B cell (primary cell): ENCODE data around the gene CUBN. TPM values are rescaled to one million over a fixed set of nuclear protein-coding genes. Genes with fewer than 3 reads are reported as not detected.

ENCODE experiments used
- ATAC-seq: fragments of 200-7000 bp; cut with Tn5 transposase; one replicate; pipeline ENCODE4 v1.10.0; 2021; ENCODE audit warnings: low read depth, mild to moderate bottlenecking, moderate number of reproducible peaks, moderate library complexity
- CTCF ChIA-PET: fragments of 350-600 bp; sonication (Branson Sonifier 250); formaldehyde crosslinking; loops from one replicate; lab custom pipeline; 2021; ENCODE audit warnings: antibody characterized with exemption, inconsistent platforms; lab: Charles Lee
- POLR2A ChIA-PET: fragments of 350-600 bp; sonication (Branson Sonifier 250); formaldehyde crosslinking; loops from one replicate; lab custom pipeline; 2021; ENCODE audit warnings: antibody characterized with exemption; lab: Charles Lee
- DNase-seq: peaks from one replicate; pipeline ENCODE4 v3.0.0; 2013
- H2AFZ ChIP-seq: 2 replicates; pipeline ENCODE4 v1.6.1; 2012; ENCODE audit warnings: mild to moderate bottlenecking, low read depth, low read length; ENCODE audit not compliant: insufficient read depth, poor library complexity, severe bottlenecking
- H3K27ac ChIP-seq, 2 donors: 1 replicate in 1 of 2; 2 replicates in 1 of 2; pipeline ENCODE4 v1.5.1; 2012 to 2013; ENCODE audit warnings: low read length in 2 of 2, mild to moderate bottlenecking in 2 of 2, moderate library complexity in 1 of 2
- H3K27me3 ChIP-seq, 4 experiments: fragments of 200-600 bp in 1 of 4; sonication (generic) in 1 of 4; replicated peaks in 1 of 4; 1 replicate in 2 of 4; 2 replicates in 2 of 4; pipeline versions ENCODE4 v1.6.1 to v1.7.0; 2013 to 2016; ENCODE audit warnings: low read length in 3 of 4, mild to moderate bottlenecking in 2 of 4, mixed read lengths in 1 of 4, moderate library complexity in 1 of 4; ENCODE audit not compliant: insufficient read depth in 4 of 4, control insufficient read depth in 3 of 4; ENCODE audit errors: control extremely low read depth in 1 of 4
- H3K36me3 ChIP-seq, 2 experiments: replicated peaks in 1 of 2; 1 replicate in 1 of 2; 2 replicates in 1 of 2; pipeline versions ENCODE4 v1.6.1 to v1.7.1; 2013; ENCODE audit warnings: low read length in 1 of 2; ENCODE audit not compliant: insufficient read depth in 2 of 2, control insufficient read depth in 1 of 2; ENCODE audit errors: control extremely low read depth in 1 of 2, extremely low read depth in 1 of 2
- H3K4me1 ChIP-seq, 2 donors: fragments of 200-600 bp in 1 of 2; sonication (generic) in 1 of 2; 1 replicate in 1 of 2; 2 replicates in 1 of 2; pipeline versions ENCODE4 v1.5.1 to v1.6.1; 2013 to 2017; ENCODE audit warnings: low read length in 2 of 2; ENCODE audit not compliant: control insufficient read depth in 2 of 2, insufficient read depth in 2 of 2
- H3K4me2 ChIP-seq: replicated peaks from 2 replicates; pipeline ENCODE3; 2012; ENCODE audit warnings: mild to moderate bottlenecking, low read depth, low read length; ENCODE audit not compliant: poor library complexity, severe bottlenecking
- H3K4me3 ChIP-seq, 5 experiments: fragments of 200-600 bp in 1 of 5; sonication (generic) in 1 of 5; 1 replicate in 3 of 5; 2 replicates in 2 of 5; pipeline versions ENCODE4 v1.5.1 to v1.7.0; 2011 to 2016; ENCODE audit warnings: low read length in 4 of 5, mild to moderate bottlenecking in 4 of 5, low read depth in 2 of 5, control low read depth in 1 of 5, moderate library complexity in 1 of 5; ENCODE audit not compliant: insufficient read depth in 1 of 5; ENCODE audit errors: control extremely low read depth in 1 of 5, extremely low read depth in 1 of 5
- H3K79me2 ChIP-seq: fragments of 200-600 bp; sonication (generic); one replicate; pipeline ENCODE4 v1.6.0; 2016; ENCODE audit warnings: low read length; ENCODE audit not compliant: control insufficient read depth, insufficient read depth
- H3K9ac ChIP-seq: fragments of 200-600 bp; sonication (generic); 2 replicates; pipeline ENCODE4 v1.6.1; 2017; ENCODE audit warnings: mild to moderate bottlenecking, low read length, moderate library complexity
- H3K9me3 ChIP-seq, 3 donors: one replicate each; pipeline versions ENCODE4 v1.6.1 to v1.7.1; 2013; ENCODE audit warnings: low read length in 2 of 3; ENCODE audit not compliant: control insufficient read depth in 2 of 3, insufficient read depth in 1 of 3; ENCODE audit errors: control extremely low read depth in 1 of 3
- H4K20me1 ChIP-seq: 2 replicates; pipeline ENCODE4 v1.6.0; 2012; ENCODE audit warnings: mild to moderate bottlenecking, low read length; ENCODE audit not compliant: insufficient read depth, control insufficient read depth, poor library complexity, severe bottlenecking
- H3K27ac Mint-ChIP-seq: one replicate; pipeline ENCODE4 v1.8.0; 2021; ENCODE audit warnings: mixed read lengths
- H3K27me3 Mint-ChIP-seq: one replicate; pipeline ENCODE4 v1.8.0; 2021; ENCODE audit warnings: mixed read lengths
- H3K4me1 Mint-ChIP-seq: one replicate; pipeline ENCODE4 v1.8.0; 2021; ENCODE audit warnings: mixed read lengths
- H3K4me3 Mint-ChIP-seq: one replicate; pipeline ENCODE4 v1.8.0; 2021; ENCODE audit warnings: mixed read lengths
- H3K9me3 Mint-ChIP-seq: one replicate; pipeline ENCODE4 v1.8.0; 2022; ENCODE audit warnings: mixed read lengths; ENCODE audit not compliant: insufficient read depth
- EZH2 ChIP-seq: IDR thresholded peaks from 2 replicates; pipeline ENCODE4 v1.6.1; 2012; ENCODE audit warnings: borderline replicate concordance, low read depth, mild to moderate bottlenecking, moderate library complexity, low read length; ENCODE audit not compliant: insufficient read depth, poor library complexity, severe bottlenecking
- WGBS: methylation state at CpG from one replicate; pipeline ENCODE4 v1.1.5; 2013; ENCODE audit warnings: missing lambda C conversion rate; ENCODE audit not compliant: insufficient coverage; 5-methylcytosine and 5-hydroxymethylcytosine counted together
- intact Hi-C: fragments of 100-400 bp; cut with micrococcal nuclease; formaldehyde crosslinking; loops from one replicate; pipeline ENCODE4 v1.10.0; 2022
- polyA plus RNA-seq: library from polyadenylated mRNA; depleted of rRNA; stranded (reverse); fragments of >200 nt; gene quantifications from 2 replicates; pipeline ENCODE4 v1.2.3, GENCODE V29; 2012
- total RNA-seq, 2 donors: library from RNA; stranded (reverse); fragments of 120-200 nt in 1 of 2; gene quantifications; 1 replicate in 1 of 2; 2 replicates in 1 of 2; pipeline versions ENCODE4 v1.2.3 to v1.2.4, GENCODE V29; 2013 to 2022
- TF ChIP-seq, protein P1 (sequence below): fragments of 200-600 bp; IDR thresholded peaks from one replicate; pipeline ENCODE4 v1.8.0; 2022; ENCODE audit warnings: antibody characterized with exemption, mild to moderate bottlenecking

CUBN gene
- total and polyA plus RNA-seq, 2 donors (not counting 1 experiment from before 2014, with no cell fraction given): 4.2 to 5.7 TPM

DNA sequence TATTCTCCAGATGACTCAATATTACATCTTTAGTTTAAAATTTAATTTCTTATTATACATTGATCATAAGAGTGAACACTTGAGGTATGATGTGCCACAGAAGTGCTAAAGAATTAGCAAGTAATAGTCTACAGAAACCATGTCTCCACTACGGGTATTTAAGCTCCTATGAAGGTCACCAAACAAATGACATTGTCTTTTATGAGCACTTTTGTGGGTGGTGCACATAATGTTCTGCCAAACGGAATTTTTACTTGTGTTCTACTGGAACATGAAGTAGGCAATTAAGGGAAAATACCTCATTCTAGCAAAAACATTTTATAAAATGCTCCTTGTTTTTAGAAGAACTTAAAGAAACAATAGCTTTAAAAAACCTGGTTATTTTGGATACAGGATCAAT is 27.4 kb upstream of the CUBN start:
- Histone ChIP-seq H2AFZ (no peak overlapping the region), H3K9me3 (no peaks in the 10 kb centered on the region), H3K4me3 (no peak overlapping the region), H3K9ac (no peak overlapping the region), H4K20me1 (no peaks in the 10 kb centered on the region), H3K79me2 (no peaks in the 10 kb centered on the region), H3K27ac (no peak overlapping the region), H3K36me3 (peaks cover 0 to 6% of the 10 kb centered on the region in 2 experiments), H3K4me1 (no peaks in the 10 kb centered on the region), H3K27me3 (no peaks in the 10 kb centered on the region), H3K4me2 (no peak overlapping the region)
- TF ChIP-seq, protein P1, sequence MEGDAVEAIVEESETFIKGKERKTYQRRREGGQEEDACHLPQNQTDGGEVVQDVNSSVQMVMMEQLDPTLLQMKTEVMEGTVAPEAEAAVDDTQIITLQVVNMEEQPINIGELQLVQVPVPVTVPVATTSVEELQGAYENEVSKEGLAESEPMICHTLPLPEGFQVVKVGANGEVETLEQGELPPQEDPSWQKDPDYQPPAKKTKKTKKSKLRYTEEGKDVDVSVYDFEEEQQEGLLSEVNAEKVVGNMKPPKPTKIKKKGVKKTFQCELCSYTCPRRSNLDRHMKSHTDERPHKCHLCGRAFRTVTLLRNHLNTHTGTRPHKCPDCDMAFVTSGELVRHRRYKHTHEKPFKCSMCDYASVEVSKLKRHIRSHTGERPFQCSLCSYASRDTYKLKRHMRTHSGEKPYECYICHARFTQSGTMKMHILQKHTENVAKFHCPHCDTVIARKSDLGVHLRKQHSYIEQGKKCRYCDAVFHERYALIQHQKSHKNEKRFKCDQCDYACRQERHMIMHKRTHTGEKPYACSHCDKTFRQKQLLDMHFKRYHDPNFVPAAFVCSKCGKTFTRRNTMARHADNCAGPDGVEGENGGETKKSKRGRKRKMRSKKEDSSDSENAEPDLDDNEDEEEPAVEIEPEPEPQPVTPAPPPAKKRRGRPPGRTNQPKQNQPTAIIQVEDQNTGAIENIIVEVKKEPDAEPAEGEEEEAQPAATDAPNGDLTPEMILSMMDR: no peak
- no peak for TF ChIP-seq EZH2
- POLR2A ChIA-PET: no interaction called here
- Mint-ChIP-seq H3K27me3 (no peaks in the 10 kb centered on the region), H3K4me1 (no peaks in the 10 kb centered on the region), H3K27ac (no peak overlapping the region), H3K9me3 (no peaks in the 10 kb centered on the region), H3K4me3 (no peak overlapping the region)
- DNase-seq (no peak), ATAC-seq (no peak)
- CTCF ChIA-PET: no interaction called here
- no CpG with 5 or more reads among the region's 2 CpGs for WGBS
- intact Hi-C loops: no loop called here

DNA sequence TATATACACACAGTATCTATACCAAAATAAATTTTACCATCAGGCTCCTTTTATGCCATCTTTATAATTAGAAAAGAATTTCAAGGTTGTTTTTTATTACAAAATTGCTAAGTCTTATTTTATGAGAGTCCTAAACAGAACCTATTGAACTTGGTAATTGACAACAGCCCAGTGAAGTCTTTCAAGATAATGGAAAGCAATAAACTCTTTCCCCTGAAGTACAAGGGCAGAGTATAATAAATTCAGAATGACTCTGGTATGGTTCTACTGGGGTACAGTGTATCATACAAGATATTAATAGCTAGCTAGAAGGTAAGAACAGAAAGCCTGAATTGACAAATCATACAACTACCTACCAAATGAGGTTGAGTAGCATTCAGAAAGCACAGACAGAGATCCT is 26.2 kb upstream of the CUBN start:
- Histone ChIP-seq H3K27ac (no peak overlapping the region), H3K9me3 (no peaks in the 10 kb centered on the region), H2AFZ (no peak overlapping the region), H3K9ac (no peak overlapping the region), H3K27me3 (no peaks in the 10 kb centered on the region), H4K20me1 (no peaks in the 10 kb centered on the region), H3K4me2 (no peak overlapping the region), H3K4me1 (no peaks in the 10 kb centered on the region), H3K79me2 (no peaks in the 10 kb centered on the region), H3K36me3 (peaks cover 0 to 6% of the 10 kb centered on the region in 2 experiments), H3K4me3 (no peak overlapping the region)
- ATAC-seq (no peak), DNase-seq (no peak)
- H3K27me3 Mint-ChIP-seq: no peaks in the 10 kb centered on the region
- no peaks in the 10 kb centered on the region for H3K9me3 Mint-ChIP-seq
- ChIA-PET POLR2A (interaction anchor here (0.7 kb wide), 1 partner anchor 74 kb away, joined by 3 read pairs; no protein-coding TSS in a partner anchor), CTCF (no interaction called here)
- no peak overlapping the region for H3K27ac Mint-ChIP-seq
- no peak overlapping the region for H3K4me3 Mint-ChIP-seq
- no peaks in the 10 kb centered on the region for H3K4me1 Mint-ChIP-seq
- TF ChIP-seq, protein P1: no peak
- no peak for TF ChIP-seq EZH2
- intact Hi-C loops: no loop called here
